ENCODE data around the gene LETM1. TPM values are rescaled to one million over a fixed set of nuclear protein-coding genes. Genes with fewer than 3 reads are reported as not detected.

Gene LETM1
- total and polyA plus RNA-seq, 2 of the 13 experiments (the other 11 are each of a cell fraction or from before 2014, with no cell fraction given): 9.7 to 41.6 TPM

DNA sequence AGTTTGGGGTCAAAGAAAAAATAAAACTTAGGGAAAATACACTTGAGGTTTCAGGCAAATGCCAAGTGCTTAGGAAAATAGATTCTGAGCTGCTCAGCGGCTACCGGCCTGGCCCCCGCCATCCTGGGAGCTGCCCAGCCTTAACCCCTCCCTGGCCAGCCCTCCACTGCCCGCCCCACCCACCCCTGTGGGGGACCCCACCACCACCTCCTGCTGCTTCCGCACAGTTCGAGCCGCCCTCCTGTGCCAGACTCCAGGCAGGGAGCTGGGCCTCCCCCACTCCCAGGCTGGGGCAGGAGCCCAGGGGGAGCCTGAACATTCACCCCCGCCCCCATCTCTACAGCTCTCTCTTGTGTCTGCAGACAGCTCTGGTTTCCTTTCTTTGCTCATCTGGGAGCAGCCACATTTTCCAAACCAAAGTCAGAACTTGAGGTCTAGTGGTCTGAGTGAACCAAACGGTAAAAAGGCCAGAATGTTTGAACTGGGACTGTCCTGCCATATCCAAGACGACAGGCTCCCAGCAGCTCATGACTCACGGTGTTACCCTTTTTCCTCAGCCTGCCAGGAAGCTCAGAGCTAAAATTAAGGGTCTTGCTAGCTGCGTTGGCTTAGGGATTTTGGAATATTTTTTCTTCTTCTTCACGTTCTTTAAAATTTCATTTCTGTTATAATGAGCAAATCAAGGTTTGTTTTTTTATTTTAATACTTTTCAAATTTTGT lies 67.5 kb downstream of the LETM1 start:
- ChIA-PET CTCF (ENCODE audit: low intra/inter-chr PET ratio, low total read pairs) (interaction anchor here (3.5 kb wide), 1 partner anchor 22 kb away, joined by 13 read pairs; no protein-coding TSS in a partner anchor), POLR2A (interaction anchor here (0.6 to 28.6 kb wide), 6 partner anchors 10 to 40 kb away, joined by 3 to 1258 read pairs (median 6); no protein-coding TSS in a partner anchor)
- WGBS (ENCODE audit: low lambda C conversion rate): 18% methylated on average over 10 of the region's 13 CpGs
- ATAC-seq (no peak), FAIRE-seq (no peak), DNase-seq (ENCODE audit: low spot score) (no peak)
- in situ Hi-C loops (cut with HindIII; ENCODE audit: extremely low pct_ligation_motif_present, low pct_unique_long_range_greater_than_20kb): no loop called here
- Histone ChIP-seq H3K27ac (ENCODE audit: extremely low read length, insufficient read depth, low read length) (no peak overlapping the region), H3K9me3 (ENCODE audit: low read length) (no peaks in the 10 kb centered on the region), H3K4me2 (ENCODE audit: low read depth, low read length) (peak overlapping the region; percentile 89), H3K4me3 (replicated peaks in 1 of 3; ENCODE audit: insufficient read depth in 1 of 3, low read depth in 2 of 3, low read length in 3 of 3) (peak overlapping the region; percentile 14 to 62 (median 36); a peak in 3 of 6 replicates), H3K79me2 (ENCODE audit: insufficient read depth, low read length) (no peaks in the 10 kb centered on the region), H3K27me3 (ENCODE audit: control insufficient read depth in 1 of 2, insufficient read depth in 2 of 2, low read length in 2 of 2) (peaks cover 8 to 22% of the 10 kb centered on the region in 2 experiments; a peak in 4 of 5 replicates), H2AFZ (ENCODE audit: low read length) (no peak overlapping the region), H3K36me3 (replicated peaks in 1 of 2; ENCODE audit: control insufficient read depth in 1 of 2, insufficient read depth in 2 of 2, low read length in 2 of 2) (no peaks in the 10 kb centered on the region), H3K9ac (ENCODE audit: insufficient read depth, low read depth, low read length) (no peak overlapping the region), H3K4me1 (ENCODE audit: insufficient read depth, low read length) (peaks cover 95% of the 10 kb centered on the region), H4K20me1 (ENCODE audit: insufficient read depth, low read length) (no peaks in the 10 kb centered on the region)
- TF ChIP-seq, protein P1, sequence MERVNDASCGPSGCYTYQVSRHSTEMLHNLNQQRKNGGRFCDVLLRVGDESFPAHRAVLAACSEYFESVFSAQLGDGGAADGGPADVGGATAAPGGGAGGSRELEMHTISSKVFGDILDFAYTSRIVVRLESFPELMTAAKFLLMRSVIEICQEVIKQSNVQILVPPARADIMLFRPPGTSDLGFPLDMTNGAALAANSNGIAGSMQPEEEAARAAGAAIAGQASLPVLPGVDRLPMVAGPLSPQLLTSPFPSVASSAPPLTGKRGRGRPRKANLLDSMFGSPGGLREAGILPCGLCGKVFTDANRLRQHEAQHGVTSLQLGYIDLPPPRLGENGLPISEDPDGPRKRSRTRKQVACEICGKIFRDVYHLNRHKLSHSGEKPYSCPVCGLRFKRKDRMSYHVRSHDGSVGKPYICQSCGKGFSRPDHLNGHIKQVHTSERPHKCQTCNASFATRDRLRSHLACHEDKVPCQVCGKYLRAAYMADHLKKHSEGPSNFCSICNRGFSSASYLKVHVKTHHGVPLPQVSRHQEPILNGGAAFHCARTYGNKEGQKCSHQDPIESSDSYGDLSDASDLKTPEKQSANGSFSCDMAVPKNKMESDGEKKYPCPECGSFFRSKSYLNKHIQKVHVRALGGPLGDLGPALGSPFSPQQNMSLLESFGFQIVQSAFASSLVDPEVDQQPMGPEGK (CRISPR knock-in tag; IDR thresholded peaks at IDR 0.05): peak; percentile 69
- TF ChIP-seq SNAI1 (CRISPR knock-in tag; IDR thresholded peaks at IDR 0.05; ENCODE audit: borderline replicate concordance) (no peak), ZNF652 (CRISPR knock-in tag; IDR thresholded peaks at IDR 0.05; ENCODE audit: borderline replicate concordance, low read depth) (peak; percentile 83), UBTF (CRISPR knock-in tag; IDR thresholded peaks at IDR 0.05) (0 out of 2 replicates have a peak, but pooled peaks have one; percentile 0), ZNF276 (CRISPR knock-in tag; IDR thresholded peaks at IDR 0.05; ENCODE audit: low read depth) (no peak), PHF21A (CRISPR knock-in tag; IDR thresholded peaks at IDR 0.05) (peak; percentile 43; the same call in 1 of the 2 replicates), ZNF7 (CRISPR knock-in tag; IDR thresholded peaks at IDR 0.05) (no peak)
- BruUV-seq (replicated peaks): no TSS peak
- intact Hi-C loops (cut with micrococcal nuclease; ENCODE audit: unreplicated experiment): no loop called here
